ENCODE measurements around the gene HHATL.

DNA sequence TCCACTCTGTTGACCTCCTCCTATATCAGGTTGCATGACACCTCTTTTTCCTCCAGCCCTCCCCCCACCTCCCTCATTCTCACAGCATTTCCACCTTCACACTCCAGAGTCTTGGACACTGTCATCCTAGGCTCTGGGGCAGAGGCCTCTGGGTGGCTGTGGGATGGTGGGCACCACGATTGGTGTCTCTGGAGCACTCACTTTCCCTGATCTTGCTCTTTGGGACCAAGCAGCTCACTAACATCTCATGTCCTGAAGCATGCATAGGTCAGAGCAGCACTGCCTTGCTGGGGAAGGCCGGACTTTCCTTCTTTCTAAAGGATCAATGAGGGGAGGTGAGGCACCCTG lies 34.2 kb downstream of the HHATL start:
- TF ChIP-seq CTCF (IDR thresholded peaks at IDR 0.05) (no peak), POLR2A (IDR thresholded peaks at IDR 0.05) (no peak)

All from ovary (tissue), 3 donors.